Breast epithelium (tissue), 4 donors: Measurements from ENCODE around the gene TNMD. TPM values are rescaled to one million over a fixed set of nuclear protein-coding genes. Genes with fewer than 3 reads are reported as not detected.
A peak's percentile ranks its signal among the peaks of the same experiment; 100 is the strongest.

Source experiments
- DNase-seq, 2 donors: peaks; one replicate each; pipeline ENCODE4 v3.0.0-alpha.2; 2019; ENCODE audit warnings: low spot score in 2 of 2
- H3K27ac ChIP-seq, 2 donors: fragments of 200-600 bp; sonication (generic) in 1 of 2; one replicate each; pipeline ENCODE4 v1.5.1; 2016 to 2019; ENCODE audit warnings: mild to moderate bottlenecking in 1 of 2
- H3K27me3 ChIP-seq, 2 donors: fragments of 200-600 bp; sonication (generic) in 1 of 2; one replicate each; pipeline versions ENCODE4 v1.5.1 to v1.6.0; 2017 to 2019; ENCODE audit warnings: control low read depth in 1 of 2, mild to moderate bottlenecking in 1 of 2
- H3K36me3 ChIP-seq: fragments of 200-600 bp; one replicate; pipeline ENCODE4 v1.5.1; 2019
- H3K4me1 ChIP-seq, 2 donors: fragments of 200-600 bp; sonication (generic); one replicate each; pipeline ENCODE4 v1.5.1; 2016 to 2019; ENCODE audit warnings: control low read depth in 1 of 2
- H3K4me3 ChIP-seq, 3 donors: fragments of 200-600 bp; sonication (generic); 1 replicate in 2 of 3; 2 replicates in 1 of 3; pipeline ENCODE4 v1.5.1; 2016 to 2019; ENCODE audit warnings: mild to moderate bottlenecking in 3 of 3, moderate library complexity in 2 of 3
- H3K9me3 ChIP-seq, 2 donors: fragments of 200-600 bp; sonication (generic) in 1 of 2; one replicate each; pipeline ENCODE4 v1.5.1; 2016 to 2019; ENCODE audit warnings: control low read depth in 1 of 2
- CTCF ChIP-seq, 3 donors: fragments of 450-650 bp; IDR thresholded peaks; one replicate each; pipeline ENCODE4 v1.5.1; 2016 to 2017; ENCODE audit warnings: antibody characterized with exemption in 3 of 3, mild to moderate bottlenecking in 3 of 3, moderate library complexity in 3 of 3
- POLR2A ChIP-seq: fragments of 450-650 bp; IDR thresholded peaks from one replicate; pipeline ENCODE4 v1.6.1; 2016; ENCODE audit warnings: antibody characterized with exemption, mild to moderate bottlenecking, moderate library complexity
- POLR2AphosphoS5 ChIP-seq, 3 donors: sonication (generic); formaldehyde crosslinking; IDR thresholded peaks; one replicate each; pipeline ENCODE4 v1.6.1; 2017; ENCODE audit warnings: antibody characterized with exemption in 3 of 3
- intact Hi-C: fragments of 100-400 bp; cut with DNase I; formaldehyde crosslinking; loops from one replicate; pipeline ENCODE4 v1.15.1; 2023; ENCODE audit warnings: low total_unique reads
- total RNA-seq, 3 donors: library from RNA; depleted of rRNA; stranded (reverse); fragments of >200 nt; gene quantifications; one replicate each; pipeline ENCODE4 v1.1.0, GENCODE V29; 2016

Gene TNMD
- total RNA-seq, 3 donors from 2014 or later, result 1.3 to 16.6 (median 7.5) TPM

GRCh38 chrX:100600758-100601157 is 16.0 kb downstream of the TNMD start:
- Histone ChIP-seq H3K36me3 (no peaks in the 10 kb centered on the region), H3K27me3 (peaks cover 0 to 37% of the 10 kb centered on the region in 2 donors), H3K9me3 (no peaks in the 10 kb centered on the region), H3K4me1 (no peaks in the 10 kb centered on the region), H3K27ac (no peak overlapping the region), H3K4me3 (no peak overlapping the region)
- TF ChIP-seq POLR2AphosphoS5 (IDR thresholded peaks at IDR 0.05), result no peak
- no peak for TF ChIP-seq CTCF (IDR thresholded peaks at IDR 0.05)
- TF ChIP-seq POLR2A, result no peak
- intact Hi-C loops, result no loop called here
- DNase-seq, result no peak

GRCh38 chrX:100606753-100607152 is 22.0 kb downstream of the TNMD start:
- intact Hi-C loops, result no loop called here
- Histone ChIP-seq H3K27ac (no peak overlapping the region), H3K36me3 (no peaks in the 10 kb centered on the region), H3K4me3 (no peak overlapping the region), H3K9me3 (no peaks in the 10 kb centered on the region), H3K4me1 (no peaks in the 10 kb centered on the region), H3K27me3 (peaks cover 0 to 48% of the 10 kb centered on the region in 2 donors)
- TF ChIP-seq POLR2AphosphoS5 (IDR thresholded peaks at IDR 0.05) (no peak), POLR2A (no peak), CTCF (IDR thresholded peaks at IDR 0.05) (no peak)
- no peak for DNase-seq

- Histone ChIP-seq H3K4me3 (no peak overlapping the region), H3K27ac (no peak overlapping the region), H3K4me1 (no peaks in the 10 kb centered on the region), H3K9me3 (no peaks in the 10 kb centered on the region), H3K36me3 (no peaks in the 10 kb centered on the region), H3K27me3 (peaks cover 0 to 51% of the 10 kb centered on the region in 2 donors)
- TF ChIP-seq CTCF (IDR thresholded peaks at IDR 0.05) (no peak), POLR2A (no peak), POLR2AphosphoS5 (IDR thresholded peaks at IDR 0.05) (no peak)
- intact Hi-C loops, result no loop called here
- DNase-seq, result no peak
These were observed 24.9 kb downstream of the TNMD start for GRCh38 chrX:100609591-100609990.

GRCh38 chrX:100611951-100612350 is 27.2 kb downstream of the TNMD start:
- TF ChIP-seq POLR2A (no peak), POLR2AphosphoS5 (IDR thresholded peaks at IDR 0.05) (no peak)
- Histone ChIP-seq H3K9me3 (no peaks in the 10 kb centered on the region), H3K27me3 (peaks cover 0 to 36% of the 10 kb centered on the region in 2 donors), H3K27ac (no peak overlapping the region), H3K36me3 (no peaks in the 10 kb centered on the region), H3K4me1 (no peaks in the 10 kb centered on the region), H3K4me3 (no peak overlapping the region)
- intact Hi-C loops, result loop anchor here (10.0 kb wide), 1 partner anchor 277 kb away; no protein-coding TSS in a partner anchor
- DNase-seq, result no peak

GRCh38 chrX:100615005-100615404 is 30.3 kb downstream of the TNMD start:
- Histone ChIP-seq H3K27me3 (peaks cover 0 to 42% of the 10 kb centered on the region in 2 donors), H3K9me3 (no peaks in the 10 kb centered on the region), H3K4me3 (no peak overlapping the region), H3K4me1 (no peaks in the 10 kb centered on the region), H3K27ac (no peak overlapping the region), H3K36me3 (no peaks in the 10 kb centered on the region)
- DNase-seq, result no peak
- intact Hi-C loops, result loop anchor here (10.0 kb wide), 1 partner anchor 280 kb away; no protein-coding TSS in a partner anchor
- TF ChIP-seq POLR2A (no peak), CTCF (IDR thresholded peaks at IDR 0.05) (peak in 2 of 3 donors; percentile 9 to 33), POLR2AphosphoS5 (IDR thresholded peaks at IDR 0.05) (no peak)

- intact Hi-C loops, result no loop called here
- Histone ChIP-seq H3K27me3 (peaks cover 0 to 13% of the 10 kb centered on the region in 2 donors), H3K27ac (no peak overlapping the region), H3K4me1 (no peaks in the 10 kb centered on the region), H3K36me3 (no peaks in the 10 kb centered on the region), H3K9me3 (no peaks in the 10 kb centered on the region), H3K4me3 (no peak overlapping the region)
- TF ChIP-seq POLR2A, result no peak
- no peak for TF ChIP-seq POLR2AphosphoS5 (IDR thresholded peaks at IDR 0.05)
- TF ChIP-seq CTCF (IDR thresholded peaks at IDR 0.05), result no peak
- no peak for DNase-seq
These were observed 38.3 kb downstream of the TNMD start for GRCh38 chrX:100623001-100623400.
